Fibroblast of skin of right quadriceps (primary cell): ENCODE results near the gene SMIM5.

Experiments used
- DNase-seq: peaks from one replicate; pipeline ENCODE4 v3.0.0-alpha.2; 2013

The SMIM5 gene

DNA sequence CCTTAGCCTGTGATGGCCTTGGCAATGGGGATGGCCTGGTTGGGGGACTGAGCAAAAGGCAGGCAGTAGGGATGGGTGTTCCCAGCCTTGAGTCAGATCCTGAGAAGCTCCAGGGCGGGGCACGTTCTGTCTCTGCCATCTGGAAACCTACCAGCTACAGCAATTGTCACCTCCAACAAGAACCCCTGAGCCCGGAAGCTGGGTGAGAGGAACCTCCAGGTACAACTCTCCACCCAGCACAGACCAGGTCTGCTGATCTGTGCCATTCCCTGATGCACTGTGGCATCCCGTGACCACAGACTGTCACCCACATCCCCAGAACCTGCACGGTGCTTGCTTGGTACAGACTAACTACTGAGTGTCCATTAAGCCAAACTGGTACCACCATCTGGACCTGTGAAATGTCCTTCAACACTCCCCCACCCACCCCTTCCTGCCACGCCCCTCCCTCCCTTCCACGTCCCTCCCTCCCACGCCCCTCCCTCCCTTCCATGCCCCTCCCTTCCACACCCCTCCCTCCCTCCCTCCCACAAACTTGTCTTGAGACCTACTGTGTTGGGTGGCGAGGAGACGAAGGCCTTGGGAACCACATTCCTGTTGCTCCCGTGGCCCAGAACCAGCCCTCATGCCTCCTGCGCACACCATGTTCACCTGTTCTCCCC lies 29.1 kb upstream of the SMIM5 start:
- DNase-seq, result no peak

GRCh38 chr17:75605790-75606189 lies 27.4 kb upstream of the SMIM5 start:
- DNase-seq, result no peak

DNA sequence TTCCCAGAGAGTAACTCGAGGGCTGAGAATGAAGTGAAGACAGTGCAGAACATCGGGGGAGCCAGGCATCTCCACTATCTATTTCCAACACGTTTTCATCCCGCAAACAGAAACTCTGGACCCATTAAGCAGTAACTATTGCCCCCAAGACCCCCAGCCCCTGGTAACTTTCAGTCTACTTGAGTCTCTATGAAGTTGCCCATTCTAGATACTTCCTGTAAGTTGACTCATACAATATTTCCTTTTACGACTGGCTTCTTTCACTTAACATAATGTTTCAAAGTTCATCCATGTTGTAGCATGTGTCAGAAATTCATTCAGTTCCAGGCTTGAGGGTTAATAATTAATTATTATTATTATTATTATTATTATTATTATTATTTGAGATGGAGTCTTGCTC lies 26.1 kb upstream of the SMIM5 start:
- no peak for DNase-seq

GRCh38 chr17:75610103-75610984 lies 22.9 kb upstream of the SMIM5 start:
- no peak for DNase-seq

- no peak for DNase-seq
Observed at GRCh38 chr17:75611851-75612429, 21.3 kb upstream of the SMIM5 start.

GRCh38 chr17:75612906-75613626 lies 20.2 kb upstream of the SMIM5 start:
- no peak for DNase-seq

DNA sequence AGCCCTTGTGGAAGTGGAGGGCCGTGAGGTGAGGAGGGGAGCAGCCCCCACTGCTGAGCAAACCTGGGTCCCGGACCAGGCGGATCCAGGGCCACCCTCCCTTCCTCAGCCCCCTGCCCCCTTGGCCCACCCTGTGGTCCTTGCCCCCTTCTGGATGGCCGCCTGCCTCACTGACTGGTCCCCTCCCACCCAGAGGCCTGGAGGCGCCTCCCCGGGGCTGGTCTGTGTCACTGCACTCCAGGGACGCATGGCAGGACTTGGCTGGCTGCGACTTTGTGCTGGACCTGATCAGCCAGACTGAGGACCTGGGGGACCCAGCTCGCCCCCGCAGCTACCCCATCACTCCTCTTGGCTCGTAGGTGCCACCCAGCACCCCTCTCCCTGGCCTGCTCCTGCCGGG lies 19.2 kb upstream of the SMIM5 start:
- no peak for DNase-seq

- no peak for DNase-seq
Observed at GRCh38 chr17:75614556-75615270, 18.5 kb upstream of the SMIM5 start.

DNA sequence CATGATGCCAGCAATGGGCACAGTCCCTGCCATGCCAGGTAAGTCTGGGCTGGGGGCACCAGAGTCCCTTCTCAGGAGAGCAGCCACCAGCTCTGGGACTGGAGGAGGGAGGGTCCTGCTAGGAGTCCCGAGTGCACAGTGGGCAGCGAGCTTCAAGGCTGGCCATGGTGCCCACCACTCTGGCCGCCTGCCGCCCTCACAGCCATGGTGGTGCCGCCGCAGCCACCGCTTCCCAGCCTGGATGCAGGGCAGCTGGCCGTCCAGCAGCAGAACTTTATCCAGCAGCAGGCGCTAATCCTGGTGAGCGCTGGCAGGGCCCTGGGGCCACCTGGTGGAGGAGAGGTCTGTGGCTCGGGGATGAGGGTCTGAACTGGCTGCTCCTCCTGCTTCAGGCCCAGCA lies 17.9 kb upstream of the SMIM5 start:
- no peak for DNase-seq

- DNase-seq, result no peak
Observed at GRCh38 chr17:75616521-75617122, 16.6 kb upstream of the SMIM5 start.

GRCh38 chr17:75617218-75617617 lies 16.0 kb upstream of the SMIM5 start:
- DNase-seq, result no peak

DNA sequence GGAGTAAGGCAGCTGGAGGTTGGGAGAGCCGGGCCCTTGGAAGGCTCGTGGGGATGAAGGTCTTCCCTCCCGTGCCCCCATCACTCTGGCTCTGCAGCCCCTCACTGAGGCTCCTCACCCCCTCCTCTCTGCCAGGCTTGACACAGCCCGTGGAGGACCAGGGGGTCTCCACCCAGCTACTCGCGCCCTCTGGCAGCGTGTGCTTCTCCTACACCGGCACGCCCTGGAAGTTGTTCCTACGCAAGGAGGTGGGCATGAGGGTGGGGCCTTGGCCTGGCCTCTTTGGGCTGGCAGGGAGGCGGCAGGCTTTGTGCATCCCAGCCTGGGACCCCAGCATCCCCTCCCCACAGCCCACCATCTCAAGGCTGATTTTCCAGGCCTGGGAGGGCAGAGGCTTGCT lies 15.6 kb upstream of the SMIM5 start:
- no peak for DNase-seq

GRCh38 chr17:75619506-75620431 lies 13.5 kb upstream of the SMIM5 start:
- peak; percentile 24 for DNase-seq

- DNase-seq, result no peak
Observed at GRCh38 chr17:75621489-75621888, 11.7 kb upstream of the SMIM5 start.

- no peak for DNase-seq
Observed at GRCh38 chr17:75622076-75622475, 11.2 kb upstream of the SMIM5 start.

DNA sequence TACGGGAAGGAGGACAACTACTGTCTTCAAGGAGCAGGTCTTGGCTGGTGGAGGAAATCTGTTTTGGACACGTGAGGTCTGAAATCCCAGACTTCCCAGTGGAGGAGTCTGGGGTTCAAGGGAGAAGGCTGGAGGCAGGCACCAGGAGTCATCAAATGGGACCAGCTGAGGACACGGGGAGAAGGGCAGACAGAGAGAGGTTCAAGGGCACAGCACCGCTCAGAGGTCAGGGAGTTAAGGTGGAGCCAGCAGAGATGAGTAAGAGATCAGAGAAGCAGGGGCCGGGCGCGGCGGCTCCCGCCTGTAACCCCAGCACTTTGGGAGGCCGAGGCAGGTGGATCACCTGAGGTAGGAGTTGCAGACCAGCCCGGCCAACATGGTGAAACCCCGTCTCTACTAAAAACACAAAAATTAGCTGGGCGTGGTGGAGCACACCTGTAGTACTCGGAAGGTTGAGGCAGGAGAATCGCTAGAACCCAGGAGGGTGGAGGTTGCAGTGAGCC lies 10.4 kb upstream of the SMIM5 start:
- no peak for DNase-seq

- no peak for DNase-seq
Observed at GRCh38 chr17:75623386-75623785, 9.8 kb upstream of the SMIM5 start.

GRCh38 chr17:75624021-75624420 lies 9.2 kb upstream of the SMIM5 start:
- DNase-seq, result no peak

- no peak for DNase-seq
Observed at GRCh38 chr17:75624714-75625345, 8.4 kb upstream of the SMIM5 start.

DNA sequence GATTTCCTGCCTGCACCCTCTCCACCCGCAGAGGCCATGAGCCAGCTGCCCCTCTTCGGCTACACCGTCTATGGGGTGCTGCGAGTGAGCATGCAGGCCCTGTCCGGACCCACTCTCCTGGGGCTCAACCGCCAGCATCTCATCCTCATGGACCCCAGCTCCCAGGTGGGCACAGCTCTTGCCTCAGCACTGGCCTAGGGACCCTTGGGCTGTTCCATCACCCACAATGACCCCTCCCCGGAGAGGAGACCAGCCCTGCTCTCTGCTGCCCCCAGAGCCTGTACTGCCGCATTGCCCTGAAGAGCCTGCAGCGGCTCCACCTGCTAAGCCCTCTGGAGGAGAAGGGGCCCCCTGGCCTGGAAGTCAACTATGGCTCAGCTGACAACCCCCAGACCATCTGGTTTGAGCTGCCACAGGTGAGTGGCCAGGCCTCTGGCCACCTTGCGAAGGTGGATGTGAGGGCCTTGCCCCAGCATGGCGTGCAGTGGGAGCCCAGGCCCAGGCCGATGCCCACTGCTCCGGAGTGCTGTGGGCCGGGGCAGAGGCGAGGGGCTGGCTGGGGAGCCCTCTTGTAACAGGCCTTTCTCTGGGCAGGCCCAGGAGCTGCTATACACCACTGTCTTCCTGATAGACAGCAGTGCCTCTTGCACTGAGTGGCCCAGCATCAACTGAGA lies 7.3 kb upstream of the SMIM5 start:
- no peak for DNase-seq
